ENCODE results near the gene GPC2. TPM values are rescaled to one million over a fixed set of nuclear protein-coding genes. Genes with fewer than 3 reads are reported as not detected.
"Not testable (repeated sequence)": the region's sequence is repeated elsewhere in the genome, so short reads cannot be mapped to it uniquely, and the experiment has no call there.

The GPC2 gene
- polyA plus RNA-seq (2011; rRNA removed) (1.3 and 1.9 TPM in 2 replicates), polyA minus RNA-seq (2011; rRNA and poly(A)+ RNA removed) (0.71 and 1.3 TPM in 2 replicates)

- H3K4me3 ChIP-seq (ENCODE audit: low read depth, low read length), result peak within 1 kb of the TSS; percentile 49
- peak; percentile 75 for DNase-seq (ENCODE audit: low read depth)
- ChIA-PET POLR2A (interaction anchor here (0.5 to 1.4 kb wide), 3 partner anchors 9 to 89 kb away, joined by 3 to 15 read pairs (median 7); partner anchors contain the start of genes COPS6 and GAL3ST4), CTCF (interaction anchor here (0.8 to 1.4 kb wide), 4 partner anchors 9 to 44 kb away, joined by 3 to 5 read pairs (median 4); partner anchors contain the start of gene GAL3ST4)
- H3K27me3 ChIP-seq (ENCODE audit: control insufficient read depth, insufficient read depth, low read length), result no peaks in the 10 kb centered on the region
- TF ChIP-seq CTCF (IDR thresholded peaks at IDR 0.05; ENCODE audit: insufficient read depth, low read depth, low read length), result no peak
- H3K36me3 ChIP-seq (ENCODE audit: control insufficient read depth, insufficient read depth, low read length), result no peaks in the 10 kb centered on the region
These were observed at the start of gene GPC2, which contains the start of gene STAG3 for GRCh38 chr7:100177045-100178001. Gene GPC2 (minus strand): TSS chr7:100177381. CDS start chr7:100177199, 182 bp downstream. Gene STAG3 (plus strand): TSS chr7:100177918. CDS start chr7:100180557, 2,639 bp downstream.

GRCh38 chr7:100224891-100225290, 47.7 kb upstream of the GPC2 start:
- H3K27me3 ChIP-seq (ENCODE audit: control insufficient read depth, insufficient read depth, low read length); POLR2A ChIA-PET; H3K36me3 ChIP-seq (ENCODE audit: control insufficient read depth, insufficient read depth, low read length); H3K4me3 ChIP-seq (ENCODE audit: low read depth, low read length); CTCF ChIA-PET; DNase-seq (ENCODE audit: low read depth): not testable (repeated sequence)

- DNase-seq (ENCODE audit: low read depth); H3K27me3 ChIP-seq (ENCODE audit: control insufficient read depth, insufficient read depth, low read length); POLR2A ChIA-PET; H3K4me3 ChIP-seq (ENCODE audit: low read depth, low read length); H3K36me3 ChIP-seq (ENCODE audit: control insufficient read depth, insufficient read depth, low read length); CTCF ChIA-PET: not testable (repeated sequence)
These were observed 46.3 kb upstream of the GPC2 start for GRCh38 chr7:100223376-100223927.

- H3K4me3 ChIP-seq (ENCODE audit: low read depth, low read length), result no peak overlapping the region
- ChIA-PET CTCF (interaction anchor here (9.9 kb wide), 1 partner anchor 91 kb away, joined by 147 read pairs; no protein-coding TSS in a partner anchor), POLR2A (no interaction called here)
- H3K27me3 ChIP-seq (ENCODE audit: control insufficient read depth, insufficient read depth, low read length), result no peaks in the 10 kb centered on the region
- no peak for DNase-seq (ENCODE audit: low read depth)
- peaks cover 2% of the 10 kb centered on the region; the same call in 1 of the 2 replicates for H3K36me3 ChIP-seq (ENCODE audit: control insufficient read depth, insufficient read depth, low read length)
- no peak for TF ChIP-seq CTCF (IDR thresholded peaks at IDR 0.05; ENCODE audit: insufficient read depth, low read depth, low read length)
These were observed 45.4 kb upstream of the GPC2 start for GRCh38 chr7:100222445-100223132.

- H3K4me3 ChIP-seq (ENCODE audit: low read depth, low read length), result no peak overlapping the region
- peaks cover 2% of the 10 kb centered on the region; the same call in 1 of the 2 replicates for H3K36me3 ChIP-seq (ENCODE audit: control insufficient read depth, insufficient read depth, low read length)
- TF ChIP-seq CTCF (IDR thresholded peaks at IDR 0.05; ENCODE audit: insufficient read depth, low read depth, low read length), result no peak
- CTCF ChIA-PET, result interaction anchor here (9.9 kb wide), 1 partner anchor 90 kb away, joined by 147 read pairs; no protein-coding TSS in a partner anchor
- H3K27me3 ChIP-seq (ENCODE audit: control insufficient read depth, insufficient read depth, low read length), result no peaks in the 10 kb centered on the region
- DNase-seq (ENCODE audit: low read depth), result no peak
- POLR2A ChIA-PET, result no interaction called here
These were observed 44.7 kb upstream of the GPC2 start for GRCh38 chr7:100221767-100222444.
